Measurements from ENCODE around the gene VWF. TPM values are rescaled to one million over a fixed set of nuclear protein-coding genes. Genes with fewer than 3 reads are reported as not detected.

Gene VWF
- total and polyA plus RNA-seq, 10 of the 15 experiments (the other 5 are each of a cell fraction or from before 2014, with no cell fraction given), result 0.08 to 0.23 TPM; not detected in 8

GRCh38 chr12:6065863-6066199 lies 58.6 kb downstream of the VWF start:
- in situ Hi-C loops (cut with MboI), result no loop called here
- ATAC-seq (no peak), FAIRE-seq (no peak), DNase-seq (ENCODE audit: low read depth, low spot score) (no peak)
- ChIA-PET CTCF (interaction anchor here (1.0 to 6.0 kb wide), 3 partner anchors 127 to 219 kb away, joined by 3 to 53 read pairs (median 16); no protein-coding TSS in a partner anchor), RAD21 (ENCODE audit: unreplicated experiment) (interaction anchor here (0.9 to 4.4 kb wide), 3 partner anchors 128 to 220 kb away, joined by 3 to 38 read pairs (median 4); no protein-coding TSS in a partner anchor), POLR2A (interaction anchor here (0.6 kb wide), 1 partner anchor 130 kb away, joined by 3 read pairs; no protein-coding TSS in a partner anchor), SMC1A (ENCODE audit: uncharacterized antibody, unreplicated experiment) (interaction anchor here (3.4 to 3.8 kb wide), 2 partner anchors 212 to 219 kb away, joined by 15 to 19 read pairs; no protein-coding TSS in a partner anchor)
- 10% methylated on average over 5 of the region's 5 CpGs for WGBS (ENCODE audit: insufficient coverage, insufficient replicate concordance, low lambda C conversion rate, missing lambda C conversion rate)
- H3K27me3 ChIP-seq (replicated peaks in 1 of 2; ENCODE audit: control insufficient read depth in 2 of 2, insufficient read depth in 2 of 2, low read length in 1 of 2), result no peaks in the 10 kb centered on the region; a peak in 1 of 4 replicates
- intact Hi-C loops (cut with micrococcal nuclease; ENCODE audit: unreplicated experiment), result no loop called here
- no peaks in the 10 kb centered on the region for H4K20me1 ChIP-seq (ENCODE audit: control insufficient read depth, insufficient read depth)
- no peaks in the 10 kb centered on the region for H3K79me2 ChIP-seq (ENCODE audit: control insufficient read depth, insufficient read depth, low read length)
- no peak overlapping the region for H3K27ac ChIP-seq (ENCODE audit: control insufficient read depth, insufficient read depth)
- no peak overlapping the region for H2AFZ ChIP-seq (ENCODE audit: control insufficient read depth, low read depth, low read length)
- H3K4me1 ChIP-seq (ENCODE audit: control insufficient read depth, insufficient read depth, low read length), result no peaks in the 10 kb centered on the region
- BruUV-seq (replicated peaks), result no TSS peak
- H3K36me3 ChIP-seq (ENCODE audit: control insufficient read depth in 2 of 2, insufficient read depth in 2 of 2, low read length in 1 of 2), result no peaks in the 10 kb centered on the region
- no peak overlapping the region for H3K4me3 ChIP-seq
- no peaks in the 10 kb centered on the region for H3K9me3 ChIP-seq (replicated peaks; ENCODE audit: control insufficient read depth, insufficient read depth, low read length)
- no peak overlapping the region for H3K4me2 ChIP-seq (ENCODE audit: control insufficient read depth, insufficient read depth)
- no peak overlapping the region for H3K9ac ChIP-seq (ENCODE audit: control insufficient read depth, insufficient read depth, low read length)
- TF ChIP-seq POU2F2 (IDR thresholded peaks at IDR 0.05; ENCODE audit: borderline replicate concordance, low read depth, low read length), result no peak
- no peak for TF ChIP-seq CTCF (IDR thresholded peaks at IDR 0.05 in 2 of 3, conservative IDR thresholded peaks at IDR 0.05 in 1 of 3; ENCODE audit: control insufficient read depth in 2 of 3, extremely low read depth in 1 of 3, insufficient read depth in 1 of 3, low read depth in 3 of 3, low read length in 3 of 3)
- no peak for TF ChIP-seq EP300 (IDR thresholded peaks at IDR 0.05; ENCODE audit: borderline replicate concordance in 1 of 2, control insufficient read depth in 1 of 2, low read depth in 2 of 2, low read length in 2 of 2)
- no peak for TF ChIP-seq SUZ12 (IDR thresholded peaks at IDR 0.05; ENCODE audit: unreplicated experiment)
- TF ChIP-seq EGR1 (IDR thresholded peaks at IDR 0.05; ENCODE audit: borderline replicate concordance in 1 of 2, low read depth in 2 of 2, low read length in 2 of 2), result no peak
- no peak for TF ChIP-seq PAX5 (IDR thresholded peaks at IDR 0.05; ENCODE audit: borderline replicate concordance, low read depth, low read length)
- no peak for TF ChIP-seq ZSCAN29 (IDR thresholded peaks at IDR 0.05)
- no peak for TF ChIP-seq NR2C2 (IDR thresholded peaks at IDR 0.05; ENCODE audit: borderline replicate concordance, control insufficient read depth, insufficient read length, low read depth)
- TF ChIP-seq FOXK2 (IDR thresholded peaks at IDR 0.05), result no peak
- no peak for TF ChIP-seq RBBP5 (conservative IDR thresholded peaks at IDR 0.05)
- TF ChIP-seq E2F4 (IDR thresholded peaks at IDR 0.05; ENCODE audit: low read depth, low read length), result no peak
- no peak for TF ChIP-seq REST (IDR thresholded peaks at IDR 0.05; ENCODE audit: low read depth, low read length)
- no peak for TF ChIP-seq ZNF384 (IDR thresholded peaks at IDR 0.05; ENCODE audit: borderline replicate concordance, low read depth, low read length)
- no peak for TF ChIP-seq RAD51 (IDR thresholded peaks at IDR 0.05)
- no peak for TF ChIP-seq YBX1 (IDR thresholded peaks at IDR 0.05)
- no peak for TF ChIP-seq HDAC6 (IDR thresholded peaks at IDR 0.05; ENCODE audit: unreplicated experiment)
